NCI-H146 treated with DMSO at 0.1 percent for 48 hours (cell line): Measurements from ENCODE around the gene XRCC6.
"Not testable (repeated sequence)": the region's sequence is repeated elsewhere in the genome, so short reads cannot be mapped to it uniquely, and the experiment has no call there.

Source experiments
- DNase-seq: peaks from one replicate; lab custom pipeline; 2025; ENCODE audit not compliant: unreplicated experiment; lab: John Stamatoyannopoulos, UW

XRCC6 gene

GRCh38 chr22:41648432-41648831 is 27.3 kb downstream of the XRCC6 start:
- DNase-seq: no peak

- DNase-seq: no peak
Measured at GRCh38 chr22:41650229-41650628, 29.1 kb downstream of the XRCC6 start.

- DNase-seq: no peak
Measured at GRCh38 chr22:41650821-41651220, 29.7 kb downstream of the XRCC6 start.

DNA sequence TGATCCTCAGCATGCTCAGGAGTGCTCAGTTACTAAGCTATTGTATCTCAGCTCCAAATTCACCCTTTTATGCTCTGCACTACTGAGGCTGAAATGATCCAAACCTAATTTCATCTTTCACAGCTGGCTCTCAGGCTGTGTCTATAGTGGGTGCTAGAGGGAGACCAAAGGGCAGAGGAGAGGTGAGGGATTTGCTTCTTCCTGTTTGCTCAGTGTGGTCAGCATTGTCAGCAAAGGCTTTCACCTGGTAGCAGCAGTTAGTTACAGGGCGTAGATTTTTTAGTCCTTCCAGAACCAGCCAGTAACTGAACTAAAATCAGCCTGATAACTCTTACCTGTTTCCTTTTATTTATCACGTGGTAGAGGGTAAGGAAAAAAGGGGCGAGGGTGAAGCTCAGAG is 33.2 kb downstream of the XRCC6 start:
- DNase-seq: no peak

DNA sequence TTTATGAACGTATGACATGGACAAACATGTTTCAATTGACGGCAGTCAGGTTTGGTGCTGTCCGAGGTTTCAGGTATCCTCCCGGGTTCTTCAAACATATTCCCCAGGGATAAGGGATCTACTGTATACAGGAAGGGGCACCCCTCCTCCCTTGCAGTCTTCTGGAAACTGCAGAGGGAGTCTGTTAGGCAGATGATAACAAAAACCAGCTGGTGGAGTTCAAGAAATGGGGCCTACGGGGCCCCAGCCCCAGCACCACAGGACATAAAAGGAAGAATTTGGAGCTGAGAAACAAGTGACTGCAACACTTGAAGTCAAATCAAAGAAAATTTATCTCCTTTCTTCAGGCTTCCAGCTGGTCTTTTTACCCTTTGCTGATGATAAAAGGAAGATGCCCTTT is 35.5 kb downstream of the XRCC6 start:
- DNase-seq: no peak

GRCh38 chr22:41657709-41658108 is 36.6 kb downstream of the XRCC6 start:
- no peak for DNase-seq

- no peak for DNase-seq
Measured at GRCh38 chr22:41658869-41659268, 37.8 kb downstream of the XRCC6 start.

- no peak for DNase-seq
Measured at GRCh38 chr22:41659941-41660340, 38.8 kb downstream of the XRCC6 start.

DNA sequence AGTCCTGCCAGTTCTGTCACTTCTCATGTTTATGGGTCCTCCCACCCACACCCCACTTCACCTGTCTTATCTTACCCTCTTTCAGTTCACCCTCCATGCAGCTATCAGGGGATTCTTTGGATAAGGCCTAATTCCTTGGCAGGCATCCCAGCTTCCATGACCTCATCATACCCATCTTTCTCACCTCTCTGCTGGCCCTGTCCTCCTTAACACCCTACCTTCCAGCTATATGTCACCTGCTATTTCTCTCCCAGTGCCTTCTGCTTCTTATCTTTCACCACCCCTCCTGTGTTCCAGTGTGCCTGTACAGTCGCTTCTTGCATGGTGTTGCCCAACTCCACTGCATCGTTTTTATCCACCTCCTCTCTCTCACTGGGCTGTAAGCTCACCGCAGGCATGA is 39.3 kb downstream of the XRCC6 start:
- DNase-seq: no peak

- DNase-seq: no peak
Measured at GRCh38 chr22:41661088-41661487, 40.0 kb downstream of the XRCC6 start.

DNA sequence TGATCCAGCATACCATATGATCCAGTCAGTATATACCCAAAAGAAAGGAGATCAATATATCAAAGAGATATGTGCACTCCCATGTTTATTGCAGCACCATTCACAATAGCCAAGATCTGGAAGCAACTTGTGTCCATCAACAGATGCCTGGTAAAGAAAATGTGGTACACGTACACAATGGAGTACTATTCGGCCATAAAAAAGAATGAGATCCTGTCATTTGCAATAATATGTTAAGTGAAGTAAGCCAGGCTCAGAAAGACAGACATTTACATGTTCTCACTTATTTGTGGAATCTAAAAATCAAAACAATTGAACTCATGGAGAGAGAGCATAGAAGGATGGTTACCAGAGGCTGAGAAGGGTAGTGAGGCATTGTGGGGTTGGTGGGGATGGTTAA is 40.6 kb downstream of the XRCC6 start:
- DNase-seq: no peak

GRCh38 chr22:41663594-41663993 is 42.5 kb downstream of the XRCC6 start:
- not testable (repeated sequence) for DNase-seq

DNA sequence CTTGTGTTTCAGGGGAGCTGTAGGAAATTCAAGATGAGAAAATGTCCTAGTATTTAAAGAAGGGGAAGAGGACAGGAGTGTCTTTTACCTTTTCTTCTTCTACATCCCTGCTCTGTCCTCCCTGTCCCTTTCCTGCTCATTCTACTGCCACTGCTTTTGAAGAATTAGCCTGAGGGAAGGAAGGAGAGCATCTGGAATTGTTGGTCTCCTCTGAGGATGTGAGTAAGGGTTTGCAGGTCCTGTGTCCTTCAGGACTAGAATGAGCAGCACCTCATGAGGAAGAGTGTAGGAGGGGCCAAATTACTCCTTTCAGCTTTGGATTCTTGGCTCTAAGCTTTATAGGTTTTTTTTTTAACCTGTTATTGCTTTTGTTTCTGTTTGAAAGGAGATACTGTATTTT is 43.4 kb downstream of the XRCC6 start:
- no peak for DNase-seq

- DNase-seq: no peak
Measured at GRCh38 chr22:41664951-41665350, 43.9 kb downstream of the XRCC6 start.

GRCh38 chr22:41668971-41669911 is 48.1 kb downstream of the XRCC6 start:
- DNase-seq: no peak

DNA sequence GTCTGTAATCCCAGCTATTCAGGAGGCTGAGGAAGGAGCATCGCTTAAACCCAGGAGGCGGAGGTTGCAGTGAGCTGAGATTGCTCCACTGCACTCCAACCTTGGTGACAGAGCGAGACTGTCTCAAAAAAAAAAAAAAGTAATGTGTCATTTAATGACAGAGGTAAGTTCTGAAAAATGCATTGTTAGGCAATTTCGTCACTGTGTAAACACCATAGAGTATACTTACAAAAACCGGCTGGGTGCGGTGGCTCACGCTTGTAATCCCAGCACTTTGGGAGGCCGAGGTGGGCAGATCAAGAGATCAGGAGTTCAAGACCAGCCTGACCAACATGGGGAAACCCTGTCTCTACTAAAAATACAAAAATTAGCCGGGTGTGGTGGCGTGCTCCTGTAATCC is 51.0 kb downstream of the XRCC6 start:
- not testable (repeated sequence) for DNase-seq

DNA sequence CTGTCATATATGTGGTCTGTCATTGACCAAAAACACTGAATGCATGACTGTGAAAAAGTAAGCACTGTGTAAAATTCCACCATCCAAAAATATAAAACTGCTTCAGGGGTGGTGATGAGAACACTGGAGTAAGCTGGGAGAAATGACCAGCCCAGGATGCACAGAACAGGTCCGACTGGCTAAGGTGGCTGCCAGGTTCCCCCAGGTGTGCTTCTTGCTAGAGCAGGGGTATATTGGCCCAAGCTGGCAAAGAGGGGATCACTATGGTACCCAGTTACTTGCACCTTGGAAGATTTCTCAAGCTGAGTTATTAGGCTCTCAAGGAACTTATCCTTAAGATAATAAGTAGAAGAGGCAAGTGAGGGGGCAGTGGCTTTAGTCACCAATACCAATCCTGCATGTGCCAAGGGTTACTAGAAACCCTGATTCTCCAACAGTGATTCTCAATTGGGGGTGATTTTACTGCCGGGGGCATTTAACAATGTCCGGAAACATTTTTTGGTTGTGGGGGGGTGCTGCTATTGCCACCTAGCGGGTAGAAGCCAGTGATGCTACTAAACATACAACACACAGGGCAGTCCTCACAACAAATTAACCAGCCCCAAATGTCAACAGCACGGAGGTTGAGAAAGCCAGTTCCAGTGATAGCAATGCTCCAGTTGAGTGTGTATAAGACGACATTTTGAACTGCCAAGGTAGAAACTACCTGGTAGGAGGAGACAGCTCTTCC is 51.9 kb downstream of the XRCC6 start:
- no peak for DNase-seq

- no peak for DNase-seq
Measured at GRCh38 chr22:41674846-41675340, 53.8 kb downstream of the XRCC6 start.

DNA sequence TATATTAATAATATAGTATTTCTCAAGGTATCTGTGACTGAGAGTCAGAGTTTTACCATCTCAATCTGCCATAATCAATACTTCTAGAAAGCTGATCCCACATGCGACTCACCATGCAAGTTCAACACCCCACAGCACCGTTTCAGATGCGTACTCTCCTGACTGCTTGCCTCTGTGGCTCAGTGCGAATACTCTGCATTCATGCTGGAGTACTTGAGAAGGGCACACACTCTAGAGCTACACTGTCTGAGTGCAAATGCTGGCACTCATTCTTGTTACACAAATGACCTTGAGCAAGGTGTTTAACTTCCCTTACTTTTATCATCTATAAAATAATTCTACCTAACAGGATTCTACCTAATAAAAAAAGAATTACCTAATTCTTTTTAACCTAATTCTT is 55.0 kb downstream of the XRCC6 start:
- DNase-seq: no peak

DNA sequence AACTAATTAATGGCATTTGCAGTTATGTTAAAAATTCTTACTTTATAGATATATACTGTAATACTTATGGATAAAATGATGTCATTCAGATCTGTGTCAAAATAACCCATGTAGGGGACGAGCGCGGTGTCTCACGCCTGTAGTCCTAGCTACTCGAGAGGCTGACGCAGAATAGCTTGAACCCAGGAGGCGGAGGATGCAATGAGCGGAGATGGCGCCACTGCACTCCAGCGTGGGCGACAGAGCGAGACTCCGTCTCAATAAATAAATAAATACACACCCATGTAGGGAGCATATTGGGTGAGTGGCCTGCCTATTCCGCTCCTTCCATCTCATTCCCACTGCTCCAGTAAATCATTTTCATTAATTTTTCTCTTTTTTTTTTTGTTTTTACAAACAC is 60.5 kb downstream of the XRCC6 start:
- no peak for DNase-seq

DNA sequence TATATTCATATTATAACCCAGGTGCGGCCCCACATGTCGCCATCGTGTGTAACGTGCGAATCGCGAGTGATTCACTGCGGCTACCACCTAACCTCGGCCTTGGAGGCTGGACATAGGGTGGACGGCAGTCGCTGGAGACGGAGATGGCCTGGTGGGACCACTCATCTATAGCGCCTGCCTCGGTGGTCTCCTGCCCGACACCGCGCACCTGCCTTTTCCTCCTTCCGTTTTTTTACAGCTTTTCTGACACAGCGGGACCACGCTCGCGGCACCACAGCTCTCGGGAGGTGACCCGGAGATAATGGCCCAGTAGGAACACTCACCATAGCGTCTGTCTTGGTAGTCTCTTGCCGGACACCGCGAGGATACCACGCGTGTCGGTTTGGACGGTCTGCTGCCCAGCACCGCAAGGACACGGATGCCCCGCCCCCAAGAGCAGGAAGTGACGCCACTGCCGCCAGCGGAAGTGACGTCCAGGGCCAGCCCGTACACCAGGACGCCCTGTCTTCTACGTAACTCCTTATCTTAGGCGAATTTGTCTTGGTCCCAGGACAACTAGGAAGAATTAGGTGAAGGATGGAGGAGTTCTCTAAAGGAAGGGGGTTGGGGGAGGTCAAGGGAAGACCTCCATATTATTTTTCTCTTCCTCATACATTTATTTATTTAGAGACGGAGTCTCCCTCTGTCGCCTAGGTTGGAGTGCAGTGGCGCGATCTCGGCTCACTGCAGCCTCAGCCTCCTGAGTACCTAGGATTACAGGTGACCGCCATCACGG is 61.1 kb downstream of the XRCC6 start:
- no peak for DNase-seq
